Neural progenitor cell (in vitro differentiated cells): ENCODE results near the gene CD4. TPM values are rescaled to one million over a fixed set of nuclear protein-coding genes. Genes with fewer than 3 reads are reported as not detected.

Source experiments
- DNase-seq: peaks from one replicate; pipeline ENCODE4 v3.0.0-alpha.2; 2016; ENCODE audit warnings: low spot score
- H2AFZ ChIP-seq: fragments of 200-600 bp; sonication (generic); replicated peaks from 2 replicates; pipeline ENCODE4 v1.6.1; 2016; ENCODE audit warnings: antibody characterized with exemption
- H3F3A ChIP-seq: fragments of 200-600 bp; sonication (generic); 2 replicates; pipeline ENCODE4 v1.6.1; 2016; ENCODE audit warnings: antibody characterized with exemption, low read depth
- H3K27ac ChIP-seq: fragments of 200-600 bp; sonication (generic); 2 replicates; pipeline ENCODE4 v1.5.1; 2016; ENCODE audit warnings: mild to moderate bottlenecking
- H3K27me3 ChIP-seq: fragments of 200-600 bp; sonication (generic); 2 replicates; pipeline ENCODE4 v1.6.1; 2016; ENCODE audit warnings: mild to moderate bottlenecking, moderate library complexity
- H3K36me3 ChIP-seq: fragments of 200-600 bp; sonication (generic); 2 replicates; pipeline ENCODE4 v1.5.1; 2016
- H3K4me1 ChIP-seq: fragments of 200-600 bp; sonication (generic); 2 replicates; pipeline ENCODE4 v1.6.1; 2016; ENCODE audit warnings: mixed run types
- H3K4me2 ChIP-seq: fragments of 200-600 bp; sonication (generic); 2 replicates; pipeline ENCODE4 v1.6.1; 2016
- H3K4me3 ChIP-seq: fragments of 200-600 bp; sonication (generic); 2 replicates; pipeline ENCODE4 v1.5.1; 2016
- H3K79me2 ChIP-seq: fragments of 200-600 bp; sonication (generic); 2 replicates; pipeline ENCODE4 v1.6.1; 2016; ENCODE audit warnings: low read depth
- H3K9ac ChIP-seq: fragments of 200-600 bp; sonication (generic); 2 replicates; pipeline ENCODE4 v1.6.1; 2016
- H3K9me3 ChIP-seq: fragments of 200-600 bp; sonication (generic); 2 replicates; pipeline ENCODE4 v1.5.1; 2016; ENCODE audit warnings: low read depth
- H4K20me1 ChIP-seq: fragments of 200-600 bp; sonication (generic); 2 replicates; pipeline ENCODE4 v1.6.1; 2016; ENCODE audit warnings: low read depth
- H3K27ac Mint-ChIP-seq: 3 replicates; pipeline ENCODE4 v1.8.0; 2021; ENCODE audit warnings: mixed read lengths
- H3K27me3 Mint-ChIP-seq: 2 replicates; pipeline ENCODE4 v1.8.0; 2022; ENCODE audit warnings: low read depth, mild to moderate bottlenecking, inconsistent platforms, moderate library complexity, mixed read lengths; ENCODE audit not compliant: insufficient read depth
- H3K36me3 Mint-ChIP-seq: 3 replicates; pipeline ENCODE4 v1.8.0; 2021; ENCODE audit warnings: mixed read lengths
- H3K4me1 Mint-ChIP-seq: 3 replicates; pipeline ENCODE4 v1.8.0; 2021; ENCODE audit warnings: mixed read lengths
- H3K4me3 Mint-ChIP-seq: 3 replicates; pipeline ENCODE4 v1.8.0; 2021; ENCODE audit warnings: mild to moderate bottlenecking, moderate library complexity, mixed read lengths
- H3K9me3 Mint-ChIP-seq: 3 replicates; pipeline ENCODE4 v1.8.0; 2020; ENCODE audit warnings: mixed read lengths
- EZH2 ChIP-seq: fragments of 200-600 bp; sonication (generic); IDR thresholded peaks from 2 replicates; pipeline ENCODE4 v1.6.1; 2017; ENCODE audit warnings: antibody characterized with exemption, mild to moderate bottlenecking, moderate library complexity
- EZH2phosphoT487 ChIP-seq: fragments of 200-600 bp; sonication (generic); IDR thresholded peaks from 2 replicates; pipeline ENCODE4 v1.6.1; 2017; ENCODE audit warnings: antibody characterized with exemption
- total RNA-seq: library from RNA; depleted of rRNA; stranded (reverse); fragments of >200 nt; gene quantifications from 2 replicates; pipeline ENCODE4 v1.2.3, GENCODE V29; 2015; ENCODE audit warnings: low replicate concordance
- TF ChIP-seq, protein P1 (sequence below): fragments of 200-600 bp; sonication (generic); IDR thresholded peaks from 2 replicates; pipeline ENCODE4 v1.5.1; 2017; ENCODE audit warnings: antibody characterized with exemption, mild to moderate bottlenecking

The CD4 gene
- total RNA-seq, 1 donor from 2014 or later = 2.5 TPM

DNA sequence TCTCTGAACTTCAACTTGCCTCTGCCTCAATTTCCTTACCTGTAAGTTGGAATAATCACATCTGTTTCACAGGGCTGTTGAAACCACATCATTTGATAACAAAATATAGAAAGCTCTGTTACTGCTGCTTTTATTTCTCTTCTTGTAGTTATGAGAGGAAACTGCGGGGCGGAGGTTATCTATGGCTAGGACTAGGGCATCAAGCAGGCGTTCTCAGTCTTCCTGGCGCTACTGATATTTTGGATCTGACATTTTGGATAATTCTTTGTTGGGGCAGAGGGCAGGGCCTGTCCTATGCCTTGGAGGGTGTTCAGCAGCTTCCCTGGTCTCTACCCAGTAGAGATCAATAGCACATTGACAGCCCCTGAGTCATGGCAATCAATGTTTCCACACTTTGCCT, 42.8 kb downstream of the CD4 start:
- no peaks in the 10 kb centered on the region for H3K27me3 ChIP-seq
- Mint-ChIP-seq H3K4me3 (peak overlapping the region; percentile 27), H3K36me3 (peaks cover 29% of the 10 kb centered on the region)

DNA sequence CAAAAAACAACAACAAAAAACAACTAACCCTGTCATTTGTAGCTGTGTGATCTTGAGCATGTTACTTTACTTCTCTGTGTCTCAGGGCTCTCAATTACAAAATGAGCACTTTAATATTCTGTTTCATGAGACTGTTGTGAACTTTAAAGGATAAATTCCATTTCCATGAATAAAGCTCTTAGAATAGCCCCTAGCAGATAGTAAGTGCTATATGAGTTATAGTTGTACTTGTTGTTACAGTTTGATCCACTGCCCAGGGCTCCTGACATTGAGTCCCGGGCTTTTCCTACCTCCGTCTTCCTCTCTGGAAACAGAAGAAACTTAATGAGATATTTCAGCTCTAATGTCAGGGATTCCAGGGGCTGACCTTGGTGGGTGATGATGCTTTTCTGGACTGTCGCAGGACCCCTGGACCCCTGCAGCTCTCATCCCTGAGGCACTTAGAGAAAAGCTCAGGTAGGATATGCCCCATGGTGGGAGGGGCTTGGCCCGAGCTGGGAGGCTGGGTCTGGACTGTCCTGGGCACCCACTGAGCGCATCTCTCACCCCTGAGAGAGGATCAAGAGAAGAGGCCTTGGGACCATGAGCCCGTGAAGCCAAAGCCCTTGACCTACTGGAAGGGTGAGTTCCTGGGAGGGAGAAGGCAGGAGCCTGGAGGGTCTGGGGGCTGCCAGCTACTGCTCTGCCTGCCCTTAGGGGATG, 44.0 kb downstream of the CD4 start:
- Histone ChIP-seq H3K27ac (no peak overlapping the region), H2AFZ (no peak overlapping the region), H3K79me2 (peaks cover 32% of the 10 kb centered on the region), H3K36me3 (peaks cover 6% of the 10 kb centered on the region), H3F3A (peaks cover 33% of the 10 kb centered on the region), H3K27me3 (no peaks in the 10 kb centered on the region), H3K9ac (no peak overlapping the region), H4K20me1 (peaks cover 57% of the 10 kb centered on the region), H3K4me3 (no peak overlapping the region), H3K9me3 (no peaks in the 10 kb centered on the region), H3K4me2 (no peak overlapping the region), H3K4me1 (peaks cover 4% of the 10 kb centered on the region)
- Mint-ChIP-seq H3K4me3 (no peak overlapping the region), H3K27ac (no peak overlapping the region), H3K27me3 (peaks cover 4% of the 10 kb centered on the region), H3K4me1 (peaks cover 17% of the 10 kb centered on the region), H3K36me3 (peaks cover 33% of the 10 kb centered on the region), H3K9me3 (no peaks in the 10 kb centered on the region)
- TF ChIP-seq EZH2 (no peak), EZH2phosphoT487 (no peak)
- TF ChIP-seq, protein P1, sequence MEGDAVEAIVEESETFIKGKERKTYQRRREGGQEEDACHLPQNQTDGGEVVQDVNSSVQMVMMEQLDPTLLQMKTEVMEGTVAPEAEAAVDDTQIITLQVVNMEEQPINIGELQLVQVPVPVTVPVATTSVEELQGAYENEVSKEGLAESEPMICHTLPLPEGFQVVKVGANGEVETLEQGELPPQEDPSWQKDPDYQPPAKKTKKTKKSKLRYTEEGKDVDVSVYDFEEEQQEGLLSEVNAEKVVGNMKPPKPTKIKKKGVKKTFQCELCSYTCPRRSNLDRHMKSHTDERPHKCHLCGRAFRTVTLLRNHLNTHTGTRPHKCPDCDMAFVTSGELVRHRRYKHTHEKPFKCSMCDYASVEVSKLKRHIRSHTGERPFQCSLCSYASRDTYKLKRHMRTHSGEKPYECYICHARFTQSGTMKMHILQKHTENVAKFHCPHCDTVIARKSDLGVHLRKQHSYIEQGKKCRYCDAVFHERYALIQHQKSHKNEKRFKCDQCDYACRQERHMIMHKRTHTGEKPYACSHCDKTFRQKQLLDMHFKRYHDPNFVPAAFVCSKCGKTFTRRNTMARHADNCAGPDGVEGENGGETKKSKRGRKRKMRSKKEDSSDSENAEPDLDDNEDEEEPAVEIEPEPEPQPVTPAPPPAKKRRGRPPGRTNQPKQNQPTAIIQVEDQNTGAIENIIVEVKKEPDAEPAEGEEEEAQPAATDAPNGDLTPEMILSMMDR = no peak
- DNase-seq = no peak

More for the DNA sequence above, 42.8 kb downstream of the CD4 start:
- Histone ChIP-seq H3K4me3 (no peak overlapping the region), H3K9ac (no peak overlapping the region), H3K4me2 (no peak overlapping the region), H3K79me2 (peaks cover 36% of the 10 kb centered on the region), H3F3A (peaks cover 33% of the 10 kb centered on the region), H2AFZ (no peak overlapping the region), H3K36me3 (peaks cover 6% of the 10 kb centered on the region), H3K4me1 (peaks cover 6% of the 10 kb centered on the region), H3K9me3 (no peaks in the 10 kb centered on the region), H4K20me1 (peaks cover 49% of the 10 kb centered on the region), H3K27ac (no peak overlapping the region)
- TF ChIP-seq, protein P1 = no peak
- TF ChIP-seq EZH2phosphoT487 = no peak
- no peak for TF ChIP-seq EZH2
- H3K9me3 Mint-ChIP-seq = no peaks in the 10 kb centered on the region
- peaks cover 22% of the 10 kb centered on the region for H3K4me1 Mint-ChIP-seq
- no peak for DNase-seq
- H3K27ac Mint-ChIP-seq = no peak overlapping the region
- peaks cover 7% of the 10 kb centered on the region for H3K27me3 Mint-ChIP-seq

- Mint-ChIP-seq H3K9me3 (no peaks in the 10 kb centered on the region), H3K4me3 (no peak overlapping the region), H3K27ac (no peak overlapping the region), H3K4me1 (peaks cover 23% of the 10 kb centered on the region), H3K27me3 (peaks cover 4% of the 10 kb centered on the region), H3K36me3 (peaks cover 35% of the 10 kb centered on the region)
- Histone ChIP-seq H3K4me3 (no peak overlapping the region), H3K79me2 (peaks cover 23% of the 10 kb centered on the region), H4K20me1 (peaks cover 66% of the 10 kb centered on the region), H3K4me2 (no peak overlapping the region), H3K27me3 (no peaks in the 10 kb centered on the region), H3K9me3 (no peaks in the 10 kb centered on the region), H3K27ac (no peak overlapping the region), H3K4me1 (peaks cover 10% of the 10 kb centered on the region), H3F3A (peaks cover 40% of the 10 kb centered on the region), H2AFZ (no peak overlapping the region), H3K9ac (no peak overlapping the region), H3K36me3 (peaks cover 6% of the 10 kb centered on the region)
- DNase-seq = no peak
- no peak for TF ChIP-seq EZH2phosphoT487
These were observed 44.9 kb downstream of the CD4 start for GRCh38 chr12:6834254-6834653.

- H2AFZ ChIP-seq = no peak overlapping the region
- H3K9me3 ChIP-seq = no peaks in the 10 kb centered on the region
- H3K27ac Mint-ChIP-seq = no peak overlapping the region
- H3K4me1 Mint-ChIP-seq = peaks cover 26% of the 10 kb centered on the region
- H3K27me3 Mint-ChIP-seq = peaks cover 2% of the 10 kb centered on the region
- TF ChIP-seq EZH2 (no peak), EZH2phosphoT487 (no peak)
- TF ChIP-seq, protein P1 = no peak
- H3K4me3 Mint-ChIP-seq = peak overlapping the region; percentile 36
- peaks cover 16% of the 10 kb centered on the region for H3K79me2 ChIP-seq
- peaks cover 46% of the 10 kb centered on the region for H3F3A ChIP-seq
- no peaks in the 10 kb centered on the region for H3K27me3 ChIP-seq
- H3K27ac ChIP-seq = no peak overlapping the region
- peaks cover 67% of the 10 kb centered on the region for H4K20me1 ChIP-seq
- peaks cover 34% of the 10 kb centered on the region for H3K36me3 Mint-ChIP-seq
- peaks cover 13% of the 10 kb centered on the region for H3K4me1 ChIP-seq
- DNase-seq = no peak
- no peak overlapping the region for H3K4me2 ChIP-seq
- H3K9me3 Mint-ChIP-seq = no peaks in the 10 kb centered on the region
- peaks cover 6% of the 10 kb centered on the region for H3K36me3 ChIP-seq
- no peak overlapping the region for H3K9ac ChIP-seq
- no peak overlapping the region for H3K4me3 ChIP-seq
These were observed 45.5 kb downstream of the CD4 start for GRCh38 chr12:6834873-6835272.
